SKM-1 (cell line): Measurements from ENCODE around the gene RNF149.
"Not testable (repeated sequence)": the region's sequence is repeated elsewhere in the genome, so short reads cannot be mapped to it uniquely, and the experiment has no call there.

Experiments used
- DNase-seq: peaks from one replicate; lab custom pipeline; 2025; ENCODE audit not compliant: unreplicated experiment; lab: John Stamatoyannopoulos, UW

The RNF149 gene, protein sequence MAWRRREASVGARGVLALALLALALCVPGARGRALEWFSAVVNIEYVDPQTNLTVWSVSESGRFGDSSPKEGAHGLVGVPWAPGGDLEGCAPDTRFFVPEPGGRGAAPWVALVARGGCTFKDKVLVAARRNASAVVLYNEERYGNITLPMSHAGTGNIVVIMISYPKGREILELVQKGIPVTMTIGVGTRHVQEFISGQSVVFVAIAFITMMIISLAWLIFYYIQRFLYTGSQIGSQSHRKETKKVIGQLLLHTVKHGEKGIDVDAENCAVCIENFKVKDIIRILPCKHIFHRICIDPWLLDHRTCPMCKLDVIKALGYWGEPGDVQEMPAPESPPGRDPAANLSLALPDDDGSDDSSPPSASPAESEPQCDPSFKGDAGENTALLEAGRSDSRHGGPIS

DNA sequence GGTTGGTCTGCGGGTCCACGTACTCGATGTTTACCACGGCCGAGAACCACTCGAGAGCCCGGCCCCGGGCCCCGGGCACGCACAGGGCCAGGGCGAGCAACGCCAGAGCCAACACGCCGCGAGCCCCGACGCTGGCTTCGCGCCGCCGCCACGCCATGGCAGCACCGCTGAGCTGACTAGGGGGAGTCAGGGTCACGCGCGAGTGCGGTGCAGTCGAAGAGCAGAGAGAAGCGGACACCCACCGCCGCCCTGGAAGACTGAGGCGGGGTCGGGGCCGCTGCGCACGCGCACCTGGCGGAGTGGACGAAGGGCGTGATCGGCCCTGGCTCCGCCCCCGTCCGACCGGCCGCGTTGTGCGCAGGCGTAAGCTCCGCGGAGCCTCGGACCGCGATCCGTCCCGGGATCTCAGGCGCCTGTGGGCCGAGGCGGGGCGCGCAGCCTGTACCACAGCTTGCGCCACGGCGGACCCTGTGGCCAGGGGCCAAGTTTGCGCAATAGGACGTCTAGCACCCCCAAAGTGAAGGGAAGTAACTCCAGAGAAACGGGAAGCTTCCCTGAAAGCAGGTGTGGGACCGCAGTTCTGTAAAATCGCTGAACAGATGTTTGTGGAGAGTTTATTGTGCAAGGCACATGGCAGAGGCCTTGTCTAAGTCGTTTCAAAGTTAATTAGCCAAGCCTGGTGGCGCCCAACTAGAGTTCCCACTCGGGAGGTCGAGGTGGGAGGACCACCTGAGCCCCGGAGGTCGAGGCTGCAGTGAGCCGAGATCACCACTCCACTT lies at the start of gene RNF149:
TSS of gene RNF149 (minus strand) at position 270 of the 779 bp plus-strand sequence. CDS start at position 157, 113 bp downstream.
- peak; percentile 99 for DNase-seq

DNA sequence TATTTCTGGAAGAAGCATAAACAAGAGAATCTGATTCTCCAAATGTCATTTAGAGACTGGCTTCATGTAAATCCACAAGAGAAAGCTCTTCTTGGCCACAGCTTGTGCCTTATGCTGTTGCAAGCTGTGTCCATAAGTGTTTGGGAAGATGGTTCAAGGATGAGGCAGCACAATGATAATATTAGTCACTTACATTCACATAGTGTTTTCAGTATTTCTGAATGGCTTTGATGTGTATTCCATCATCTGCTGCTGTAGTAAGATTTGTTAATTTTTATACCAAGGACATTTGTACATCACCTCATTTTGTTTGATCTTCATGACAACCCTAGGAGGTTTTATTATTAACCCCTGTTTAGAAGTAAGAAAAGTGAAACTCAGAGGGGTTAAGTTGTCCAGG lies 48.9 kb upstream of the RNF149 start:
- no peak for DNase-seq

DNA sequence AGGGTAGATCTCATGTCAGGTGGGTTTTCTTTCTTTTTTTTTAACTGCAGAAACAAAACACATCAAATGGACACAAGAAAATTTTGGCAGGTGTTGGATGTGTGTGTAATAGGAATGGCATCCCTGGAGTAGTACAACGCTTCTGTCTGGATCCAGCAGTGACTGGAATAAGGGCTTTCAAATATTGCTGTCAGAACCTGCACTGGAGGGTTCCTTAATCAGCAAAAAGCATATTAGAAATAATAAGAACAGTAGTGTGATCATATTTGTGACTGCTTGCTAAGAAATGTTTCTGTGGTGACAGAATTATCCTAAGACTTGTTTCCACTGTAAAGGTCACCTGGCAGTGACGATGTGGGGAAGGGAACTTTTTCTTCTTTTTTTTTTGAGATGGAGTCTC lies 48.0 kb upstream of the RNF149 start:
- DNase-seq, result no peak

DNA sequence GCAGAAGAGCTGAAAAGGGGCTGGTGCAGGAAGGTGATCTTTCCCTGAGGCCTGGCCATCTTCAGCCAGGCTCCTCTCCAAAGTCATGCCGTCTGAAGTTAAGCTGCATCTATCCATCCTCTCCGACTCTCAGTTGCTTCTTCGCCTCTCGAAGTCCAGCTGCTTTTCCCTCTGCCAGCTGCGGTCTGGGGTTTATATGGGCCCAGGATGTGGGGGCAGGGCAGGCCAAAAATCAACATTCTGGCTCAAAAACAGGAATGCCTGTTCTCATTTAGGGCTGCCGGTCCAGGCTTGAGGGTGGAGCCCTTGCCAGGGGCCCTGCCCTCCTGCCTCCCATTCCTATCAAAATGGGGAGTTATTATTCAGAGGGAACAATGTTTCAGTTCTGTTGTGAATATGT lies 47.6 kb upstream of the RNF149 start:
- DNase-seq, result no peak

DNA sequence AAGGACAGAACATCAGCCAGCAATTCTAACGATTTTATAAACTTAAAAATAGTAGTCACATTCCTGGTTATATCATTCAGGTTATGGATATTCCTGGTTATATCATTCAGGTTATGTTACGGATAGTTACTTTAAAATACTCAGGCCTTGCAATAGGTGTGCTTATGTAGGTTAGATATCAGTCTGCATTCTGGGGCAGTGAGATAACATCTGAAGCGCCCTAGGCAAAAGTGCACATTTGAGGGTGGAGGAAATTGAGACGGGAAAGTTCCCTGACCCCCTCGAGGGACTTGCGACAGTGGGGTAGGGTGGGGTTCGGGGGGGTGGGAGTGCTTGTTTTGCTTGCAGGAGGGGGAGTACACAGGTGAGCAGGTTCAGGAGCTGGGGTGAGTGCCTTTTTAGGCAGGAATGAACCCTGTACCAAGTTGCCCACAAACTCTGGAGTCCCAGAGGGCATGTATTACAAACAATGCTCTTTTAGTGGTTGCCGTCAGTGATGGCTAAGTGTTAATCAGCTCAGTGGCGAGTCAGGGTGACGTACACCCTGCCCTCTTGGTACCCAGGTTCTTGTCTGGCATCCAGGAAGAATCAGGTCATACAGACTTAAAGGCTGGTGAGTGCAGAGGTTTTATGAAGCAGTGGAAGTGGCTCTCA lies 47.0 kb upstream of the RNF149 start:
- no peak for DNase-seq

DNA sequence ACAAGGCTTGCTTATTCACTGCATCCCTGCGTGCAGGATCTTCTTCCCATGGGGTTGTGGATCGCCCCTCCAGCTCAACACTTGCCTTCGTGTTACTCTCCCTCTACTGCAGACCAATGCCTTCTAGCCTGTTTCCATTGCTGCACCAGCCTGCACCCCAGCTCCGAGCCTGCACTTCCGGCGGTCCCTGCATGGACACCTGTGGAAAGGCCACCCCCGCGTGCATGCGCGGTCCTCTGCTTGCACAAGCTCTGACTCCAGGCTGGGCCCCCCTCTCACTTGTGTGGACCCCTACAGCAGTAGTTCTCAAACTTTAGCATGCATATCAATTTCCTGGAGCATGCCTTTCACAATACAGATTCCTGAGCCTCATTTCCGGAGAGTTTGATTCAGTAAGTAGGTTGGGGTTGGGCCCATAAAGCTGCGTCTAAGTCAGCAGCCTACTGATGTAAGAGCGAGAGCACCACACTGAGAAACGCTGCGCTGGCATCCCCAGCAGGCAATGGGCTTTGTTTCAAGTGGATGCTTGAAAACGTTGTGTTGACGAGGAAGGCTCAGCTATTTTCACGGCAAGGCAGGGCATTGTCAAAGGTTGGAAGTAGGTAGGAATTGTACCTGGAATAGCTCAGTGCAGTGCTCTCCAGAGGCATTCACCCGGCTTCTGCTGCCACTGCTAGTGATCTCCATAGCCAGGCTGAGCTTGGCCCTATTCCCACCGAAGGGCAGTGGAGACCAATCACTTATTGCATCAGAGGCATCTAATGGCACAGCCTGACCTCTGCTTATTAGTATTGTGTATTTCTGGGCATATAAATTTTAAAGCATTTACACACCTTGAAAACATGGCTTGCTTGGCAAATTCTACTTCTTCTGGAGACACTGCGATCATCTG lies 46.2 kb upstream of the RNF149 start:
- DNase-seq, result no peak

DNA sequence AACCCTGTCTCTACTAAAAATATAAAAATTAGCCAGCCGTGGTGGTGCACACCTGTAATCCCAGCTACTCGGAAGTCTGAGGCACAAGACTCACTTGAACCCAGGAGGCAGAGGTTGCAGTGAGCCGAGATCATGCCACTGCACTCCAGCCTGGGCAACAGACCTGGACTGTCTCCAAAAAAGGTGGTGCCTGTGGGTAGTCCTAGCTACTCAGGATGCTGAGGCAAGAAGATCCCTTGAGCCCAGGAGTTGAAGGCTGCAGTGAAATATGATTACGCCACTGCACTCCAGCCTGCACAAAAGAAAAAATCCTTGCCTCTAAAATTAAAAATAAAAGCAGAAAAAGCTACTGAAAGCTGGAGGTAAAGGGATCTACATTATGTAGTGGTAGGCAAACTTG lies 44.1 kb upstream of the RNF149 start:
- not testable (repeated sequence) for DNase-seq

DNA sequence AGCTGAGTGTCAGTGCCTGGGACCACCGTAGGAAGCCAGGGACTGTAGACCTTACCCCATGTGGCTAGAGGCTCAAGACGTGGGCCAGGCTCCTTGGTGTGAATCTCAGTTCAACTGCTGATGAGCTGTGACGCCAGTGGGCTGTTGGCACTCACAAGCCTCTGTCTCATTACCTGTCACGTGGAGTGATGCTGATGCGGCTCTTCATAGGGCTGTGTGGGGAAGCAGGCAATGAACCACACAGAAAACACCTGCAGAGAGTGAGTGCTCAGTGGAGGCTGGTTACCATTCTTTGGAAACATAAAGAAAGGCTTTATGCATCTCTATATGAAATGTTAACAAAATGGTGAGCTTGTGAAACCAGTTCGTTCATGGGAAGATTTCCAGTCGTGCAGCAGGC lies 42.7 kb upstream of the RNF149 start:
- no peak for DNase-seq

DNA sequence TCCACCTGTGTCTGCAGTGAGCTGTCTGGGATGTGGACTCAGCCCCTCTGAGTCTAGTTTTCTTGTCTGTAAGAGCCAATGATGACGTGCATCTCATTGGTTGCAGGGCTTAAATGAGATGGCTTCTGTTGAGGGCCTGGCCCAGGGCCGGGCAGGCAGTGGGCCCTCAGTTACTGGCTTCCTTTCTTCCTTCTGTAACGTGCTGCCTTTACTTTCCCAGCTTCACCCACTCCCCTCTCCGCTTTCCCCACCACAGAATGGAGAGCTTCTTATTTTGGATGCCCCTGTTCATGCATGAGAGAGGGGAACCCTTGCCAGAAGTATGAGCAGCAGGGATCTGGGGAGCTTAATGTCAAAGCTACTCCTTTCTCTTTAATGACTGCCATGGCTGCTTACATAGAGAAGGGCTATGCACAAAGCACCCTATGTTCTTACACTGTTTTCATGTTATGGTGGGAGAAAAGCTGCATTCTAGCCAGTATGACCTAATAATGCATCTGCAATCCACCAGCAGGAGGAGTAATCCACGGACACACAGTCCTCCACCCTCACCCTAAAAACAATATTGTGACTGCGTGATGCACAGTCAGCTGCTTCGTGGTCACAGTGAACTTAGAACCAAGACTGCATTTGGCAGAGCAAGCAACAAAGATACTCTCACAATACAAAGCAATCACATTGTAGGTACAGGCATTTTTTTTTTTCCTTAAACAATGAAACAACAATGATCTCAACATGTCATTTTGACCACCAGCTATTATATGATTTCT lies 41.6 kb upstream of the RNF149 start:
- no peak for DNase-seq

DNA sequence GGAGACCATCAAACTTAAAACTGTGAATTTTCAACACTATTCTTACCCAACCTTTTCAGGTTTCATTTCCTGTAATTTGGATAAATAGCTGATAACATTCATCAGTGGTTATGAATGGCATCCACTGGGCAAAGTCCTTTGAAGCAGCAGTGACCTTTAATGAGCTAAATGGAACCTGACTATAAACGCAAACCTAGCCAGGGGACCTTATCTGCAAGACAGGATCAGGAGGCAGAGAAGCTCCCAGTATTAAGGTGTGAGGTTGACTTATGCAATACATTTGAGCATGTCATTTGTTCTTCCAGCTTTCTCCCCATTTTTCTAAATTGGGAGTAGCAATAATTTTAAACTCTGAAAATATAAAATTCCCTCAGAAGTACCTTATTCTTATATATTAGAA lies 40.4 kb upstream of the RNF149 start:
- DNase-seq, result no peak

DNA sequence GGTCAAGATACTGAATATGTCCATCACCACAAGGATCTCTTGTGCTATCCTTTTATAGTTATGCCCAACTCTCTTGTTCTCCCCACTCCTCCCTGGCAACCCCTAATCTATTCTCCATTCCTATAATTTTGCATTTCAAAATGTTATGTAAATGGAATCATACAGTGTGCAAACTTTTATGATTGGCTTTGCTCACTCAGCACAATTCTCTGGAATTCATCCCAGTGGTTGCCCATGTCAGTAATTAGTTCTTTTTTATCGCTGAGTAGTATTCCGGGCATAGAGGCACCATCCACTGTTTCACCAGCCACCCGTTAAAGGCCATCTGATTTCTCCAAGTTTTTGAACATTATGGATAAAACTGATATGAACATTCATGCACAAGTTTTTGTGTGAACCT lies 38.4 kb upstream of the RNF149 start:
- no peak for DNase-seq

DNA sequence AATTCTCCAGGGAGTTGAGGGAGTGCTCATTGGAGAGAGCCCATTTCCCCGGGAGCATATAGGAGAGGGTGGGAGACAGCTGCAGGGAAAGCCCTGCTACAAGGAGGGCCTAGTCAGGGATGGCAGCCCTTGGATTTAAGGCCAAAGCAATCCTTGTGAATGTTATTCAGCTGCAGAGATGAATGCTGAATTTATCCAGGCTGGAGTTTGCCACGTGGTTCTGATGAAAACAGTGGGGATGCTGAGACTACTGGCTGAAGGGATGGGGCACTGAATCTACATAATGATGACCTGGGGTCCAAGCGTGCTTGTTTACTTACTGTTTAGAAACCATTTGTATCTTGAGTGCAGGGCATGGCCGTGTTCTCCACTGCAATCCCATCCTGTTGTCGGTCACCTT lies 35.6 kb upstream of the RNF149 start:
- DNase-seq, result no peak

DNA sequence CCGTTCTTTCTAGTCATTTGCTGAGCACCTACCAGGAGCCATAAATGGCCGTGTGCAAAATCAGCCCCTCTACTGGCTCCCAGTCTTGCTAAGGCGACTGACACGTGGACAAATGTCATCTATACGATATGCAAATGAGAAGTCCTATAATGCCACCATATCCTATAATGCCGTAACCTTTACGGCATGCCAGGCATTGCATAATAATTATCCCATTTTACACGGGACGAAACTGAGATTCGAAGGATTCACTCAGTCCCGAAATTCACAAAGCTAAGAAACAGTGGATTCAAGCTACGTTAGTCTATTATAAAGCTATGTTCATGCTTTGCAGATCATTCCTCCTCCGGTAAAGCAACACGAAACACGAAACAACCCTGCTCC lies 34.1 kb upstream of the RNF149 start:
- no peak for DNase-seq

DNA sequence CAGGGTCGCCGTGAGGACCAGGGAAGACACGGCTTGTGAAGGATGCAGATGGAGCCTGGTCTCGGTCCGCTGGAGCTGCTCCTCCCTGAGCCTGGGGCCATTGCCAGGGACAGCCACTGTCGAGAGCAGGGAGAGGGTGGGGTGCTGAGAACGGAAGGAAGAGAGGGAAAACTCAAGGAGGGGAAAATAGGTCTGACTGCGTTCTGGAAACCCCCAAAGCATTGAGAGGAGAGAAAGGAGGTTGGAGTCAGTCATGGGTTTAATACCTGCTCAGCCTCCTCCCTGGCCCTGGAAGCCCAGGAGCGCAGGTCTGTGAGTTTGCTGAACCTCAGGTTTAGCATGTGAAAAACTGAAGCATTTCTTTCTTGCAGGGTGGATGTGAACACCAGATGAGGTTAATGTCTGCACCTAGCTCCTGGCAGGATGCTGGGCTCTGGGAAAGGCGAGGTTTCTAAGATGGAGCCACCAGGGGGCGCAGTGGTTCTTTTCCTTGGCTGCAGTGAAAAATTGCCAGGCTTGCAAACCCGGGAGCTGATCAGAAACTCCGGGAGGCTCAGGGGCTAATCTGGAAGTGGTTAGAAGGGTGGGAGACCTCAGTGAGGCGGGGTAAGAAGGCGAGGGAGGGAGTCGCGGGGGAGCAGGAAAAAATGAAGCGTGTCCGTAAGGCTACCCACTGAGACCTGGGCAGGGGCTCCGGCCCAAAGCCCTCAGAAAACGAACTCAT lies 33.6 kb upstream of the RNF149 start:
- DNase-seq, result peak; percentile 28

DNA sequence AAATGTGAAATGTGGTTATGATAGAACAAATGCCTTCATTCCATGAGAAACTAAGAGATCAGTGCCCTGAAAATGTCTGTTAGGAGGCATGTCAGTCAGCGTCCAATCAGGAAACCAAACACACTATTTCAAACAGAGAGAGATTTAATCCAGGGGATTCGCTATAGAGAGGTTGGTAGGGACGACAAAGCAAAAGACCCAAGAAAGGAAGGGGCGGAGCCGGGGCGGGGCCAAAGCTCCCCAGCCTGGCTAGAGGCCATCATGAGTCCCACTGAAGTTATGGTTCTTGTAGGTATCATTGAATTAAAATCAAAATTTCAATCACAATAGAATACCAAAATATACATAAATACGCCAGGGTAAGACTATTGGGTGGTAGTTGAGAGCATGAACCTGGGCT lies 32.9 kb upstream of the RNF149 start:
- no peak for DNase-seq

DNA sequence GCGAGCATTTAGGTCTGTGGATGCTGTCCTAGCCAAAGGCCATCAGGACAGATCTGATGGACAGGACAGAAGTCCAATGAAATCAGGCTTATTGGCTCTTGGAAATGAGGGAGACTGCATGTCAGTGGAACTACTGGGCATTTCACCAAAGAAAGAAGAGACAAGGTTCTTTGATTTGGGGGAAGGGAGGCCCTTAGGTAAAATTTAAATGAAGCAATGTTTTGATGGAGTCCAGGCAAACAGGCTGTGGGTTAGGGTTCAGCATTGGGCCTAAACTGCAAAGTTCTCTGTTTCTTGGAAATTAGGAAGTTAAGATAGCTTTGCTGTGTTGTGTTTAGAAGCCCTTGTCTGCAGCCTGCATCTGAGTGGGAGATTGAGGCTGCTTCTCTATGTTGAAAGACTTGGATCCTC lies 31.6 kb upstream of the RNF149 start:
- DNase-seq, result peak; percentile 25

DNA sequence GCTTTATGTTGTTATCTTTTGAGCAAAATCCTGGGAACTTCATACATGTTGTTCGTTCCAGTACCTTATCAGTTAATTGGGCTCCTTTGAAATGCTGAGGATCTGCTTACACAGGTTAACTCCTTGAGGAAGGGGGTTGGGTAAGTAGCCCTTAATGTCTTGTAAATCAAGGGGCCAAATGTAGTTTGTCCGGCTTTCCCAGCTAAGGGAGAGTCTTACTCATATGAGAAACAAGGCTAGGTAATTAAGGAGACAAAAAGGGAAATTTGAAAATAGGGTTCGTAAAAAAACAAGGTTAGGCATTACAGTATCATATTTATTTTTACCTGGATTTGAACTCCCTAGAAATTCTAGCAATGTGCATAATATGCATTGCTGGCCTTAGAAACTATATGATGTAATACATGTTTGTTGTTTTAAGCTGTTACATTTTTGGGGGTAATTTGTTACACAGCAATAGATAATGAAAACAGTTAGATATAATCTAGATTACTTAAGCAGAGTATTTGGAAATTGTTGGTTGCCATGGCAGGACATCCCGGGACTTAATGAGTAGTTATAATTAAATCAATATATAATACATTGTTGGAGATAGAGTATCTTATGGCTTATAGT lies 30.9 kb upstream of the RNF149 start:
- no peak for DNase-seq

DNA sequence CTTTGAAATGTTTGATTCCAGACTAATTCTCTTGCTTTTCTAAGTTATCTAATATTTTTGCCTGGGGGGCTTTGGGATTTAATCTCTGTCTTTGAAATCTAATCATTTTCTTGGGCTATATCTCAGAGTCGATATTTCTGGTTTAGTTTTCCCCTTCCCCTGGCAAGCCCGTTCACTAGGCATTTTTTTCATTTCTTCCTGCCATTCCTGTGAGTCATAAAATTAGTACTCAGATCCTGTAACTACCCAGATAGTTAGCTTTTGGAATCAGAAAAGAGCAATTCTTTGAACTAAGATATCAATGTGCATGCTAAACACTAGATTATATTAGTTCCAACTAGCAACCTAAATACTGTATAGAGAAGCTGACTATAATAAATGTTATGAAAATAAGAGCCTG lies 29.4 kb upstream of the RNF149 start:
- no peak for DNase-seq
